OCI-LY7 (cell line): ENCODE results near the gene CDC20. TPM values are rescaled to one million over a fixed set of nuclear protein-coding genes. Genes with fewer than 3 reads are reported as not detected.

Source experiments
- BruUV-seq: library from RNA; stranded (reverse); fragments of 400-500 nt; replicated peaks from 2 replicates; lab custom pipeline; 2021; lab: Mats Ljungman, UMichigan
- CTCF ChIA-PET: fragments of 300-600 bp; sonication (Branson Sonifier 250); formaldehyde crosslinking; loops from one replicate; lab custom pipeline; 2022; ENCODE audit warnings: antibody characterized with exemption; ENCODE audit not compliant: unreplicated experiment; lab: Charles Lee
- POLR2A ChIA-PET: fragments of 300-600 bp; sonication (Branson Sonifier 250); formaldehyde crosslinking; loops from one replicate; lab custom pipeline; 2022; ENCODE audit warnings: antibody characterized with exemption; lab: Charles Lee
- DNase-seq: peaks from one replicate; pipeline ENCODE4 v3.0.0-alpha.2; 2015; ENCODE audit warnings: low spot score
- H2AFZ ChIP-seq: fragments of 200-600 bp; sonication (generic), shearing (Covaris generic); 2 replicates; pipeline ENCODE4 v1.6.1; 2014; ENCODE audit warnings: mild to moderate bottlenecking, antibody characterized with exemption, low read length, moderate library complexity
- H3K27ac ChIP-seq: fragments of 200-600 bp; sonication (generic); 2 replicates; pipeline ENCODE4 v1.5.1; 2014; ENCODE audit warnings: mixed run types, low read depth, mild to moderate bottlenecking, moderate library complexity, low read length, inconsistent platforms; ENCODE audit not compliant: poor library complexity, severe bottlenecking
- H3K36me3 ChIP-seq: fragments of 200-600 bp; sonication (generic); 2 replicates; pipeline ENCODE4 v1.6.1; 2014; ENCODE audit warnings: mild to moderate bottlenecking, antibody characterized with exemption, low read length, moderate library complexity, mixed read lengths; ENCODE audit not compliant: insufficient read depth
- H3K4me1 ChIP-seq: fragments of 200-600 bp; sonication (generic); 2 replicates; pipeline ENCODE4 v1.5.1; 2014; ENCODE audit warnings: mild to moderate bottlenecking, low read length; ENCODE audit not compliant: insufficient read depth, poor library complexity, severe bottlenecking
- H3K4me2 ChIP-seq: fragments of 200-600 bp; sonication (generic); 2 replicates; pipeline ENCODE4 v1.6.1; 2014; ENCODE audit warnings: mild to moderate bottlenecking, low read length
- H3K4me3 ChIP-seq: fragments of 200-600 bp; sonication (generic); 2 replicates; pipeline ENCODE4 v1.5.1; 2014; ENCODE audit warnings: mild to moderate bottlenecking, low read depth, low read length; ENCODE audit not compliant: poor library complexity, severe bottlenecking
- H3K79me2 ChIP-seq: fragments of 200-600 bp; sonication (generic); 2 replicates; pipeline ENCODE4 v1.6.1; 2016; ENCODE audit warnings: low read depth, mild to moderate bottlenecking, low read length, moderate library complexity, mixed read lengths; ENCODE audit not compliant: insufficient read depth
- H3K9me2 ChIP-seq: fragments of 200-600 bp; sonication (generic); 2 replicates; pipeline ENCODE4 v1.6.1; 2016; ENCODE audit warnings: mild to moderate bottlenecking, low read length, mixed read lengths; ENCODE audit not compliant: insufficient read depth
- H3K9me3 ChIP-seq: fragments of 200-600 bp; sonication (generic); 2 replicates; pipeline ENCODE4 v1.6.1; 2014; ENCODE audit warnings: mild to moderate bottlenecking, mixed run types, low read length, mixed read lengths
- H4K20me1 ChIP-seq: fragments of 200-600 bp; sonication (generic); 2 replicates; pipeline ENCODE4 v1.6.1; 2014; ENCODE audit warnings: mild to moderate bottlenecking, antibody characterized with exemption, low read length, moderate library complexity, mixed read lengths; ENCODE audit not compliant: insufficient read depth
- EZH2phosphoT487 ChIP-seq: fragments of 200-600 bp; sonication (generic); IDR thresholded peaks from 2 replicates; pipeline ENCODE4 v1.6.1; 2018; ENCODE audit warnings: low read depth, borderline replicate concordance, mild to moderate bottlenecking, mixed run types, antibody characterized with exemption, low read length, moderate library complexity, mixed read lengths
- intact Hi-C: fragments of 100-400 bp; cut with micrococcal nuclease; formaldehyde crosslinking; loops from one replicate; pipeline ENCODE4 v1.10.0; 2022; ENCODE audit not compliant: unreplicated experiment
- total RNA-seq, 2 experiments: library from RNA; depleted of rRNA in 1 of 2; stranded (reverse); fragments of >200 nt in 1 of 2; shearing (Covaris generic) in 1 of 2; gene quantifications; 2 replicates each; pipeline ENCODE4 v1.2.3, GENCODE V29; 2014 to 2022
- TF ChIP-seq, protein P1 (sequence below): fragments of 200-600 bp; sonication (generic); conservative IDR thresholded peaks from 2 replicates; pipeline ENCODE4 v1.5.1; 2014; ENCODE audit warnings: mild to moderate bottlenecking, antibody characterized with exemption, low read length, moderate library complexity, mixed read lengths

CDC20 gene
- total RNA-seq, 2 experiments from 2014 or later, result 174 to 209 TPM

GRCh38 chr1:43324810-43325209, 34.0 kb upstream of the CDC20 start:
- TF ChIP-seq, protein P1, sequence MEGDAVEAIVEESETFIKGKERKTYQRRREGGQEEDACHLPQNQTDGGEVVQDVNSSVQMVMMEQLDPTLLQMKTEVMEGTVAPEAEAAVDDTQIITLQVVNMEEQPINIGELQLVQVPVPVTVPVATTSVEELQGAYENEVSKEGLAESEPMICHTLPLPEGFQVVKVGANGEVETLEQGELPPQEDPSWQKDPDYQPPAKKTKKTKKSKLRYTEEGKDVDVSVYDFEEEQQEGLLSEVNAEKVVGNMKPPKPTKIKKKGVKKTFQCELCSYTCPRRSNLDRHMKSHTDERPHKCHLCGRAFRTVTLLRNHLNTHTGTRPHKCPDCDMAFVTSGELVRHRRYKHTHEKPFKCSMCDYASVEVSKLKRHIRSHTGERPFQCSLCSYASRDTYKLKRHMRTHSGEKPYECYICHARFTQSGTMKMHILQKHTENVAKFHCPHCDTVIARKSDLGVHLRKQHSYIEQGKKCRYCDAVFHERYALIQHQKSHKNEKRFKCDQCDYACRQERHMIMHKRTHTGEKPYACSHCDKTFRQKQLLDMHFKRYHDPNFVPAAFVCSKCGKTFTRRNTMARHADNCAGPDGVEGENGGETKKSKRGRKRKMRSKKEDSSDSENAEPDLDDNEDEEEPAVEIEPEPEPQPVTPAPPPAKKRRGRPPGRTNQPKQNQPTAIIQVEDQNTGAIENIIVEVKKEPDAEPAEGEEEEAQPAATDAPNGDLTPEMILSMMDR, result no peak
- TF ChIP-seq EZH2phosphoT487, result no peak
- no peak for DNase-seq
- Histone ChIP-seq H3K4me1 (peaks cover 4% of the 10 kb centered on the region), H3K9me2 (no peaks in the 10 kb centered on the region), H3K4me3 (no peak overlapping the region), H2AFZ (no peak overlapping the region), H3K79me2 (no peaks in the 10 kb centered on the region), H3K9me3 (peaks cover 21% of the 10 kb centered on the region), H4K20me1 (no peaks in the 10 kb centered on the region), H3K4me2 (no peak overlapping the region), H3K36me3 (no peaks in the 10 kb centered on the region), H3K27ac (no peak overlapping the region)
- POLR2A ChIA-PET, result no interaction called here
- intact Hi-C loops, result no loop called here
- CTCF ChIA-PET, result no interaction called here
- no TSS peak for BruUV-seq

GRCh38 chr1:43325381-43325780, 33.4 kb upstream of the CDC20 start:
- POLR2A ChIA-PET, result no interaction called here
- H3K79me2 ChIP-seq, result no peaks in the 10 kb centered on the region
- no peak overlapping the region for H2AFZ ChIP-seq
- no peak overlapping the region for H3K4me2 ChIP-seq
- no peak overlapping the region for H3K27ac ChIP-seq
- intact Hi-C loops, result no loop called here
- H3K9me3 ChIP-seq, result peaks cover 21% of the 10 kb centered on the region
- H3K4me1 ChIP-seq, result peaks cover 4% of the 10 kb centered on the region
- no peaks in the 10 kb centered on the region for H3K36me3 ChIP-seq
- CTCF ChIA-PET, result no interaction called here
- no TSS peak for BruUV-seq
- DNase-seq, result no peak
- no peak for TF ChIP-seq EZH2phosphoT487
- TF ChIP-seq, protein P1, result no peak
- H3K9me2 ChIP-seq, result no peaks in the 10 kb centered on the region
- no peaks in the 10 kb centered on the region for H4K20me1 ChIP-seq
- no peak overlapping the region for H3K4me3 ChIP-seq

- intact Hi-C loops, result no loop called here
- no peak overlapping the region for H3K4me3 ChIP-seq
- POLR2A ChIA-PET, result no interaction called here
These were observed 31.1 kb upstream of the CDC20 start for GRCh38 chr1:43327549-43328292.

More at GRCh38 chr1:43327549-43328292, 31.1 kb upstream of the CDC20 start:
- H3K4me2 ChIP-seq, result no peak overlapping the region
- no peak for TF ChIP-seq EZH2phosphoT487
- TF ChIP-seq, protein P1, result no peak
- CTCF ChIA-PET, result no interaction called here
- H3K9me2 ChIP-seq, result no peaks in the 10 kb centered on the region
- H3K36me3 ChIP-seq, result no peaks in the 10 kb centered on the region
- H3K9me3 ChIP-seq, result peaks cover 21% of the 10 kb centered on the region
- no peaks in the 10 kb centered on the region for H4K20me1 ChIP-seq
- peaks cover 4% of the 10 kb centered on the region for H3K4me1 ChIP-seq
- DNase-seq, result no peak
- BruUV-seq, result no TSS peak
- no peak overlapping the region for H2AFZ ChIP-seq
- H3K27ac ChIP-seq, result no peak overlapping the region
- H3K79me2 ChIP-seq, result no peaks in the 10 kb centered on the region
